ENCODE data around the gene BTBD2. TPM values are rescaled to one million over a fixed set of nuclear protein-coding genes. Genes with fewer than 3 reads are reported as not detected.

The BTBD2 gene
- total RNA-seq, 1 donor from 2014 or later: 57.3 TPM

- ChIA-PET CTCF (no interaction called here), POLR2A (interaction anchor here (0.8 to 59.1 kb wide), 6 partner anchors 6 to 217 kb away, joined by 5 to 2723 read pairs (median 248); partner anchors contain the start of genes AP3D1, IZUMO4, MKNK2 and MOB3A)
- Mint-ChIP-seq H3K27me3 (no peaks in the 10 kb centered on the region), H3K9me3 (no peaks in the 10 kb centered on the region), H3K4me3 (peak overlapping the region; percentile 93), H3K36me3 (ENCODE audit: low read depth) (peaks cover 65% of the 10 kb centered on the region), H3K4me1 (peaks cover 78% of the 10 kb centered on the region), H3K27ac (peak overlapping the region; percentile 53)
- DNase-seq (no peak), ATAC-seq (ENCODE audit: low read depth) (no peak)
- intact Hi-C loops (cut with micrococcal nuclease): no loop called here
- TF ChIP-seq, protein P1, sequence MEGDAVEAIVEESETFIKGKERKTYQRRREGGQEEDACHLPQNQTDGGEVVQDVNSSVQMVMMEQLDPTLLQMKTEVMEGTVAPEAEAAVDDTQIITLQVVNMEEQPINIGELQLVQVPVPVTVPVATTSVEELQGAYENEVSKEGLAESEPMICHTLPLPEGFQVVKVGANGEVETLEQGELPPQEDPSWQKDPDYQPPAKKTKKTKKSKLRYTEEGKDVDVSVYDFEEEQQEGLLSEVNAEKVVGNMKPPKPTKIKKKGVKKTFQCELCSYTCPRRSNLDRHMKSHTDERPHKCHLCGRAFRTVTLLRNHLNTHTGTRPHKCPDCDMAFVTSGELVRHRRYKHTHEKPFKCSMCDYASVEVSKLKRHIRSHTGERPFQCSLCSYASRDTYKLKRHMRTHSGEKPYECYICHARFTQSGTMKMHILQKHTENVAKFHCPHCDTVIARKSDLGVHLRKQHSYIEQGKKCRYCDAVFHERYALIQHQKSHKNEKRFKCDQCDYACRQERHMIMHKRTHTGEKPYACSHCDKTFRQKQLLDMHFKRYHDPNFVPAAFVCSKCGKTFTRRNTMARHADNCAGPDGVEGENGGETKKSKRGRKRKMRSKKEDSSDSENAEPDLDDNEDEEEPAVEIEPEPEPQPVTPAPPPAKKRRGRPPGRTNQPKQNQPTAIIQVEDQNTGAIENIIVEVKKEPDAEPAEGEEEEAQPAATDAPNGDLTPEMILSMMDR (IDR thresholded peaks at IDR 0.05): no peak
Observed at GRCh38 chr19:2047449-2048103, 32.1 kb upstream of the BTBD2 start.

- Mint-ChIP-seq H3K4me1 (peaks cover 78% of the 10 kb centered on the region), H3K4me3 (peak overlapping the region; percentile 93), H3K27ac (no peak overlapping the region), H3K27me3 (no peaks in the 10 kb centered on the region), H3K9me3 (no peaks in the 10 kb centered on the region), H3K36me3 (ENCODE audit: low read depth) (peaks cover 68% of the 10 kb centered on the region)
- no peak for ATAC-seq (ENCODE audit: low read depth)
- TF ChIP-seq, protein P1 (IDR thresholded peaks at IDR 0.05): no peak
- ChIA-PET CTCF (no interaction called here), POLR2A (interaction anchor here (0.8 to 59.1 kb wide), 4 partner anchors 6 to 121 kb away, joined by 5 to 2723 read pairs (median 490); partner anchors contain the start of genes IZUMO4, MKNK2 and MOB3A)
- no peak for DNase-seq
- intact Hi-C loops (cut with micrococcal nuclease): no loop called here
Observed at GRCh38 chr19:2047076-2047448, 31.5 kb upstream of the BTBD2 start.

DNA sequence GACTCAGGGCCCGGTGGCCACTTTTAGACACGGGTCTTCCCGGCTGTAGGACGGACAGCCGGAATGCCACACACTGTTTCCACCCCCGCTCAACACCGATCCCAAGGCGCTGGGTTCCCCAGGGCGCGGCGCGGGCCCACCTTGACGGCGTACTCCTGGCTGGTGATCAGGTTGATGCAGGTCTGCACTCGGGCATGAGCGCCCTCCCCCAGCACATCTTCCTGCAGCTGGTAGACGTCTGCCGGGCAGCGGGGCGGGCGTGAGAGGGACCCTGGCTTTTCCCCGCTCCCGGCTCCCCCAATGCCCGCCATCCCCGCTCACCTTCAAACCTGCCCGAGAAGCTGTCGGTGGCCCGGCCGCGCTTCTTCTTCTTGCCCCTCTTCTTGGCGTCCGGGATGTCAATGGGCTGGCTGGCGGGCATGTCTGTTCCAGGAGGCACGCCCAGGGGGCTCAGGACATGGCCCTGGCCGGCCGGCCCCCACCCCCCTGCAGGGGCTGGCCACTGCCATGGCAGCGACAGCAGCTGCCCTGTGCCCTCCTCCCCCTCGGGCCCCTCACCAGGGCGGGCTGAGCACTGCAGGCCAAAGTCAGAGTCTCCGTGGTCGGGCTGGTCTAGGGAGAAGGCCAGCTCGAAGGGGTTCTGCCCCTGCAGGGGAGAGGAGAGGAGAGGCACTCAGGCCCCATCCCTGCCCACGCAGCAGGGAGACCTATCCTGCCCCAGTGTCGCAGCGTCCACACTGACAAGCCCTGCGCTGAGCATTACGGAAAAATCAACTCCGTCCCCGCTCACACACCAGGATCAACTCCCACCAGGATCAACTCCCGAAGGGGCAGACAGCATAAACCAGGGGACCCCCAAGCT lies 30.8 kb upstream of the BTBD2 start:
- no peaks in the 10 kb centered on the region for H3K27me3 Mint-ChIP-seq
- intact Hi-C loops (cut with micrococcal nuclease): no loop called here
- TF ChIP-seq, protein P1 (IDR thresholded peaks at IDR 0.05): no peak
- ATAC-seq (ENCODE audit: low read depth) (no peak), DNase-seq (no peak)
- peaks cover 71% of the 10 kb centered on the region for H3K36me3 Mint-ChIP-seq (ENCODE audit: low read depth)
- ChIA-PET CTCF (no interaction called here), POLR2A (interaction anchor here (1.3 to 59.1 kb wide), 5 partner anchors 7 to 149 kb away, joined by 3 to 2723 read pairs (median 490); partner anchors contain the start of genes IZUMO4, MKNK2 and MOB3A)
- no peaks in the 10 kb centered on the region for H3K9me3 Mint-ChIP-seq
- H3K4me3 Mint-ChIP-seq: peak overlapping the region; percentile 93
- H3K27ac Mint-ChIP-seq: peak overlapping the region; percentile 24
- peaks cover 74% of the 10 kb centered on the region for H3K4me1 Mint-ChIP-seq

DNA sequence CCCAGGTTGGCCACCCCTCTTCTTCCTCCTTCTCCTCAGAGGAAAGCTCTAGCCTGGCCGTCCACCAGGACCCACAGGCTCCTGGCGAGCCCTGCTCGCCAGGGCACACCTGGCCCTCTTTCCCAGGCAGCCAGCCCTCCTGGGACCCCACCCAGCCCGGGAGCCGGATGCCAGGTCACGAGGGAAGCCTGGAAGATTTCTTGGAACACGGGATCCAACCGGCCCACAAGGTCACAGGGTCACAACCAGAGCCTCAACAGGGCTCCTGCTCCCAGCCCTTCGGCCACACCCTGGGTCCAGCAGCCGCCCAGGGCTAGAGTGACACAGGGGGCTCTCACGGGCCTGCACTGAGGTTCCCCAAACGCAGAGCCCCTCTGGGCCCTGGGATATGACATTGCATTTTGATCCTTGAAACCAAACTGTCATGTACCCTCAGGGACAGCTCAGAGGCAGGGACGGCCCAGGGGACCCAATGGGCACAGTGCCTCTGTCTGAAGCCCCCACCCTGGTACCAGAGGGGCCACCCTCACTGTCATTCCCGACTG lies 30.1 kb upstream of the BTBD2 start:
- H3K4me1 Mint-ChIP-seq: peaks cover 79% of the 10 kb centered on the region
- no peaks in the 10 kb centered on the region for H3K9me3 Mint-ChIP-seq
- DNase-seq (no peak), ATAC-seq (ENCODE audit: low read depth) (no peak)
- H3K36me3 Mint-ChIP-seq (ENCODE audit: low read depth): peaks cover 77% of the 10 kb centered on the region
- intact Hi-C loops (cut with micrococcal nuclease): no loop called here
- peak overlapping the region; percentile 75 for H3K27ac Mint-ChIP-seq
- TF ChIP-seq, protein P1 (IDR thresholded peaks at IDR 0.05): no peak
- peak overlapping the region; percentile 56 for H3K4me3 Mint-ChIP-seq
- ChIA-PET CTCF (no interaction called here), POLR2A (interaction anchor here (0.6 to 59.1 kb wide), 6 partner anchors 8 to 1147 kb away, joined by 3 to 2723 read pairs (median 247); partner anchors contain the start of genes IZUMO4, MKNK2 and MOB3A)
- H3K27me3 Mint-ChIP-seq: no peaks in the 10 kb centered on the region

Data from activated B cell treated with CpG ODN at 0.5 μM for 24 hours (primary cell).